Fibroblast of mammary gland (primary cell): ENCODE results near the gene EFNA3.

Experiments
- DNase-seq: peaks from one replicate; pipeline ENCODE4 v3.0.0-alpha.2; 2010; ENCODE audit warnings: low read depth
- H3K4me3 ChIP-seq: 2 replicates; pipeline ENCODE4 v1.5.1; 2011; ENCODE audit warnings: low read depth, mild to moderate bottlenecking, low read length, moderate library complexity; ENCODE audit not compliant: control insufficient read depth
- TF ChIP-seq, protein P1 (sequence below): conservative IDR thresholded peaks from 2 replicates; pipeline ENCODE4 v1.5.1; 2011; ENCODE audit warnings: low read depth, low read length, inconsistent platforms; ENCODE audit not compliant: control insufficient read depth, insufficient read depth

EFNA3 gene

DNA sequence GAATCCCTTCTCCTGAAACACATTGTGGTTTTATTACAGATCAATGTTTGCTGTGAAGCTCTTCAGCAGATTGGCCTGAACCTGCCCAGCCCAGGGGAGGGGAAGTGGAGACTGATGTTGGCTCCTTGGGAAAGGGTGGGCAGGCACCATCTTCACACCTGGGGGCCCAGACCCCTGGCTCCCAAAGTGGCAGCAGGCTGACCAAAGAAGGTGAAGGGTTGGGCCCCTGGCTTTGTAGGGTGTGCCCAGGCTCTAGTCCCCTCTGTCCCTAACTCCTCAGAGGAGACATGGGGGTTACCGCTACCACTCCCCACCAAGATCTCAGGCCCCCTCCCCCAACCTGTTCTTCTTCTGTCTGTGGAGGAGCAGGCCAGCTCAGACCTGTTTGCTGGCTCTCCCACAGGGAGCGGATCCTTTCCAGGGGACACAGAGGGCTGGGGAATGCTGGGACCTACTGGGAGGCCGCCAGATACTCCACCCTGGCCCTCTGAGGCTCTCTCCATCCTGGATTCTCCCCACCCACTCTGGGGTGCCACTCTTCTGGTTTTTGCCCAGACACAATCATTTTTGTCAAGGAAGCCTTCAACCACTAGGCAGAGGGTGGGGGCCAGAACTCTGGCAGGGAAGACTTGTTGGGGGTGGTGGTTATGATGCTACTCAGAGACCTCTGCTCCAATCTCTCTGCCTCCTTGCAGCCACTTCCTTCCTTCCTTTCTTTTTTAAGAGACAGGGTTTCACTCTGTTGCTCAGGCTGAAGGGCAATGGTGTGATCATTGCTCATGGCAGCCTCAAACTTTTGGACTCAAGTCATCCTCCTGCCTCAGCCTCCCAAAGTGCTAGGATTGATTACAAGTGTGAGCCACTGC is 5.0 kb upstream of the EFNA3 start:
- H3K4me3 ChIP-seq: no peak overlapping the region
- DNase-seq: no peak
- TF ChIP-seq, protein P1, sequence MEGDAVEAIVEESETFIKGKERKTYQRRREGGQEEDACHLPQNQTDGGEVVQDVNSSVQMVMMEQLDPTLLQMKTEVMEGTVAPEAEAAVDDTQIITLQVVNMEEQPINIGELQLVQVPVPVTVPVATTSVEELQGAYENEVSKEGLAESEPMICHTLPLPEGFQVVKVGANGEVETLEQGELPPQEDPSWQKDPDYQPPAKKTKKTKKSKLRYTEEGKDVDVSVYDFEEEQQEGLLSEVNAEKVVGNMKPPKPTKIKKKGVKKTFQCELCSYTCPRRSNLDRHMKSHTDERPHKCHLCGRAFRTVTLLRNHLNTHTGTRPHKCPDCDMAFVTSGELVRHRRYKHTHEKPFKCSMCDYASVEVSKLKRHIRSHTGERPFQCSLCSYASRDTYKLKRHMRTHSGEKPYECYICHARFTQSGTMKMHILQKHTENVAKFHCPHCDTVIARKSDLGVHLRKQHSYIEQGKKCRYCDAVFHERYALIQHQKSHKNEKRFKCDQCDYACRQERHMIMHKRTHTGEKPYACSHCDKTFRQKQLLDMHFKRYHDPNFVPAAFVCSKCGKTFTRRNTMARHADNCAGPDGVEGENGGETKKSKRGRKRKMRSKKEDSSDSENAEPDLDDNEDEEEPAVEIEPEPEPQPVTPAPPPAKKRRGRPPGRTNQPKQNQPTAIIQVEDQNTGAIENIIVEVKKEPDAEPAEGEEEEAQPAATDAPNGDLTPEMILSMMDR: no peak

DNA sequence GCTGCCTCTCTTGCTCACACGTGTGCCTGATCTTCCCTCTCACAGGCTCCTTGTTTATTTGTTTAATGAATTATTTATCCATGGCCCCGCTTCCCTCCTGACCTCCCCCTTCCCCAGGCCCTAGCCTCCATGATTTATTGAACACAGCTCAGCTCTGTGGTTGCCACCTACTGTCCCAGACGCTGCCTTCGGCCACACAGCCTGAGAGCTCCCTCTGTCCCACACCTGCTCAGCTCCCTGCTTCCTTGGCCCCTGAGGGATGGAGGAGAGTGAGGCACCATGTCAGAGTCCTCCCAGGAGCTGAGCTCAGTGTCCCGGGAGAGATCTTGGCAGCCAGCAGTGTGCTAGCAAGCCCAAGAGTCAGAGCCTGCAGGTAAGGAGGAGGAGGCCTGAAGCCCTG is 3.1 kb upstream of the EFNA3 start:
- H3K4me3 ChIP-seq: no peak overlapping the region
- TF ChIP-seq, protein P1: no peak
- DNase-seq: no peak

DNA sequence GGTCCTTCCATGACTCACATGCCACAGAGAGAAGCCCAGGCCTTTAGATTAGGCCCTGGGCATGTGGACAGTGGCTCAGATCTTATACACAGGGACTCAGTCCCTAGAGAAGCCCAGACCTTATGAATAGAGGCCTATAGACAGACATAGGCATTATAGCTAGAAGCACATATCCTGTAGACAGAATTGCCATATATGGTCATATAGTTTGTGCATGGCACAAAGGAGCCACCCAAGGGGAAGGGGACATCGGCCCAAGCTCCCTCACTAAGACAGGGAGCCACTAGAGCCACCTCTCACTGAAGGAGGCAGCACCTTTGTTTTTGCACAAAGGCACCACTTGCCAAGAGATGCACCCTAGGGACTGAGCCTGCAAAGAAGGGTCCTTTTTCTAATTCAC is 2.3 kb upstream of the EFNA3 start:
- no peak for DNase-seq
- H3K4me3 ChIP-seq: no peak overlapping the region

DNA sequence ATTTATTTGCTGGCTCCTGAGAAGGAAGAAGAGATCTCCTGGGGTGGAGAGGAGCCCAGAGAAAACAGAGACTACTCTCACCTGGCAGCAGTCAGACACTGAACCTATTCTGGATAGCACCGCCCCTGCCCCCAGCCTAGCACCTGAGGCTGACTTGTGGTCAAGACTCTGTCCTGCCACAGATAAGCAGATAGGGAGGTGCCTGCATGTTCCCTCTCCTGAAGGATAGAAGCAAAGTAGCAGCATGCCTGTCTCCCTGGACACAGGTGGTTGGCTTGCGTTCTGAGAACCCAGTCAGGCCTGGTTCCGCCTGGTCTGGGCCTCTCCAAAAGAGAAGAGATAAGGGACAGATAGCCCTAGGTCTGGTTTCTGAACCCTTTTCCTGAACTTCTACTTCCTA is 1.3 kb upstream of the EFNA3 start:
- no peak overlapping the region for H3K4me3 ChIP-seq
- TF ChIP-seq, protein P1: no peak
- DNase-seq: no peak

More for the DNA sequence above, 2.3 kb upstream of the EFNA3 start:
- TF ChIP-seq, protein P1: no peak

DNA sequence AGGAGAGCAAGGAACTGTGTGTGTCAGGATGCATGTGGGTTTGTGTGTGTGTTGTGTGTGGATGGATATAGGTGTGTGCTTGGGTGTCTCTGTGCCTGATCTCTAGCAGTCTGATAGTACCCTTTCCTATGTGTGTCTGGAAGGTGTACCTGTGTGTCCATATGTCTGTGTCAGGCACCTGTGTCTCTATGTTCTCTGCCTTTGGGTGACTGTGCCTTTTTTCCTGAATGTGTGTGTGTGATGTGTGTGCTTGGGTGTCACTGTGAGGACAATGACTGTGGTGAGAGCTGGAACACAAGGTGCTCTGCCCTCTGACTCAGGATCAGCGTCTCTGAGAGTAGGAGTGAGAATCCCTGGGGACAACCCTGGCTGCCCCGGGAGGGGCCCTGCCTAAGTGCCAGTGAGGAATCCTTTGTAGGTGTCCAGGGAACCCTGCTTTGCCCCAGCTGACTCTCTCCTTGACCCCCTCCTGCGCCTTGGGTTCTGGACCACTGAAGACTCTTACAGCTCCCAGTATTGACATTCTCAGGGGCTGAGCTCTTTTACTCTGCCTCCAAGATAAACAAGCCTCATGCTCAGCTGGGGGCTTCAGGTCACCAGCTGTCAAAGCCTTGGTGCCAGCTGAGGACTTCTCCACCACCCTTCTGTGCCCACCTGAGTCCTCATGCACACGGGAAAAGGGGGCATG is 735 bp upstream of the EFNA3 start:
- no peak overlapping the region for H3K4me3 ChIP-seq
- DNase-seq: peak; percentile 39
- TF ChIP-seq, protein P1: no peak

DNA sequence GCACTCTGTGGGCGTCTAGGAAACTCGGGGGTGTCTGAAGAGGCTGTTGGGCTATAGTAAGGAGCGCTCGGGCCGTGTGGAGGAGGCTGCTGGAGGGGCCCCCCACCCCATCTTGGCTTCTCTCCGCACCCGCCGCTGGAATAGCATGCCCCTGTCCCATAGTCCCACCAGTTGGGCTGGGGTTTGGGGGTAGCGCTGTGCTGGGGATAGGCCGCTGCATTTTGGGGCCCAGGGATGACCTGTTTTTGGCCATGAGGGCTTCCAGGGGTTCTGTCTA is 511 bp downstream of the EFNA3 start:
- DNase-seq: no peak
- H3K4me3 ChIP-seq: peak overlapping the region; percentile 21
- TF ChIP-seq, protein P1: no peak
